GM21515 (cell line): ENCODE measurements around the gene LCMT1.
"Not testable (repeated sequence)": the region's sequence is repeated elsewhere in the genome, so short reads cannot be mapped to it uniquely, and the experiment has no call there.

Source experiments
- ATAC-seq: cut with Tn5 transposase; IDR thresholded peaks from one replicate; pipeline ENCODE4 v1.9.1; 2021; ENCODE audit not compliant: unreplicated experiment

Gene LCMT1

GRCh38 chr16:25141648-25142047 is 30.1 kb downstream of the LCMT1 start:
- ATAC-seq, result no peak

DNA sequence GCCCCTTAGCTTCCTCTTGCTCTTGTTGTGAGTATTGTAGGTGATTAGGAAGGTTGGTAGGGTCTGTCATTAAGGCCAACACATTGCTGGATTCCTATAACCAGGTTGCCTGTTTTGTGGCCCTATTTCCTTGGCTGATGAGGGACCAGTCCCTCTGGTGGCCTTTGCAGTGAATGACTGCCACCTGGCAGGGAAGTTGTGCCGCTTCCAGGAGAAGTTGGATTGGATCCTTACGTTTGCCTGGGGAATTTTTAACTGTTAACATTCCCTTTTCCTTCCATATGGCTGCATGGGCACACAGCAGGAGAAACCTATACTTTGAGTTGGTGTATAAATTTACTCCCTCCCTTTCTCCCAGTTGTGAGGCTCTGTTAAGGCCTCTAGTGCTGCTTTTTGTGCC is 32.4 kb downstream of the LCMT1 start:
- ATAC-seq, result no peak

- no peak for ATAC-seq
These were observed 37.1 kb downstream of the LCMT1 start for GRCh38 chr16:25148568-25149215.

DNA sequence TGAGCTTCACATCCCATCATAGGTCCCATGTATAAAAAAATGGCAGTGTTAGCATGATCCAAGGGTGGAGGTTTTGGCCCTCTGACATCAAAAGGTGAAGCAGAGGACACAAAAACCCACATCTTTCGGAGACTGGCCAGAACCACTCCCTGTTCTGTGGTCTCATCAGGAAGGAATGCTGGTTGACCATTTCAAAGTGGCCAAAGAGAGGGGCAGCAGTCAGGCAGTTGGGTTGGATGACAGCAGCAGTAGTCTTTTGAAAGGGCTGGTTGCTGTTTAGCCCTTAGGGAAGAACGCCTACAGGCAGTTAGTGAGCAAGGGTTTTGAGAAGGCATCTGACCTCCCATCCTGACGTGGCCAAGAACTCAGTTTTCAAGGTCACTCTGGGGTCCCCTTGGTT is 40.5 kb downstream of the LCMT1 start:
- no peak for ATAC-seq

GRCh38 chr16:25155553-25156460 is 44.3 kb downstream of the LCMT1 start:
- no peak for ATAC-seq

GRCh38 chr16:25157271-25157875 is 45.8 kb downstream of the LCMT1 start:
- ATAC-seq, result no peak

- ATAC-seq, result no peak
These were observed 46.9 kb downstream of the LCMT1 start for GRCh38 chr16:25158401-25158800.

DNA sequence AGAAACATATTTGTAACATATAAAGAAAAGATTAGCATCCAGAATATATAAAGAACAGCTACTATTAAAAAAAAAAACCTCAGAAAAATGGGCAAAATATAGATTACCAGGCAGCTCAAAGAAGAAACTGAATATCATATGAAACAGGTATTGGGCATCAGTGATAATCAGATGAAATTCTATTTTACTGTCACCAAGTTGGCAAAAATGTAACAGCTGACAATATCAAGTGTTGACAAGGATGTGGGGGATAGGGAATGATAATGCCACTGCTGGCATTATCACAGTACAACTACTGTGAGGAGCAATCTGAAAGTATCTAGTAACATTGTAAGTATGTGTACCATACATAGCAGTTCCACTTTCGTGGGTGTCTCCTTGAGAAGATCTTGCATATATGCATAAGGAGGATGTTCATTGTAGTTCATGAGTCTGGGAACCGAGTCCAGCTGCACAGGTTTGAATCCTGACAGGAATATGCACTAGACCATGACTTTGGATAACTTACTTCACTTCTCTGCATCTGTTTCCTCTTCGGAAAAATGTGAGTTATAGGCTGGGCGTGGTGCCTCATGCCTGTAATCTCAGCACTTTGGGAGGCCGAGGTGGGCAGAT is 50.3 kb downstream of the LCMT1 start:
- no peak for ATAC-seq

DNA sequence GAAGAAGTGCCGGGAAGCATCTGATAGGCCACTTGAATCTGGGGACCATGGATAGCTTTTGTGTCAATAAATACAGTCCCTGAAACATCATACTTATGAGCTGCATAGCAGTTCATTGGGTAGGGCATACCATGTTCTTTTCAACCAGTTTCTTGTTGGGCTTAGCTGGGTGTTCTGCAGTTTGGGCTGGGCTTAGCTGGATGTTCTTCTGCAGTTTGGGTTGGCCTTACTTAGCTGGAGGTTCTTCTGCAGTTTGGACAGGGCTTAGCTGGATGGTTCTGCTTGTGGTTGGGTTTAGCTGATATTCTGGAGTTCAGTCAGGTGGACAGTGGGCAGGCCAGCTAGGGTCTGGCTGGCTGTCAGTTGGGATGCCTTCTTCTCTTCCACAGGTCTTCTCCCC is 52.1 kb downstream of the LCMT1 start:
- ATAC-seq, result no peak

GRCh38 chr16:25165284-25165683 is 53.7 kb downstream of the LCMT1 start:
- ATAC-seq, result no peak

- ATAC-seq, result not testable (repeated sequence)
These were observed 56.4 kb downstream of the LCMT1 start for GRCh38 chr16:25167920-25168319.

DNA sequence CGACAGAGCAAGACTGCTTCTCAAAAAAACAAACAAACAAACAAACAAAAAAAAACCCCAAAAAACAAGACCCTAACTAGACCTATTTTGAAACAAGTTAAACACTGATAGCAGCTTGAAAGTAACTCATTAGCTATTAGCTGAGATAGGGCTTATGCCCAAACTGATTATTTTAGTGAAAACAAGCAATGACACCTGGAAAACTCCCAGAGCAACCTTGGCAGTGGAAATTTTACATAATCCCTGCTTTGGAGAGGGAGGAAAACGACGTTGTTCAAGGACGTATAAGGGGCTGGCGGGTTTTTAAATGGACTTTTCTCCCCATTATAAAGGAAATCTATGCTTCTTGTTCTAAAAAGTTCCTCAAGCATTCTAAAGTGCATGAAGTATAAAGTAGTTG is 59.8 kb downstream of the LCMT1 start:
- ATAC-seq, result no peak

DNA sequence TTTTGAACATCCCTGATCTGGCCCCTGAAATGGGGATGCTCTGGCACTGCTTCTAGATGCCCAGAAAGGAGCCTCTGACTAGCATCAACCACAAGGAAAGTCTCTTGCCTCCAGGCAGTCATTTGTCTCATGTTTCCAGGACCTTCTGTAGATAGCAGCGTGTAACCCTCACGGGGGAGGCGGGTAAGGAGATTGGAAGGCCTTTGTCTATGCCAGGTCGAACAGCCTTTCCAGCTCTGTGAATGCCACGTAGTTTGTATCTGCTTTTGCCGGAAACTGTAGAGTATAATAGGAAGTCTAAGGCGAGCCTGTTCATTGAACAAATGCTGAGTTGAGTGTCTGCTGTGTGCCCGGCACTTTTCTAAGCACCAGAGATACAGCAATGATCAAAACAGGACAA is 61.3 kb downstream of the LCMT1 start:
- ATAC-seq, result no peak

DNA sequence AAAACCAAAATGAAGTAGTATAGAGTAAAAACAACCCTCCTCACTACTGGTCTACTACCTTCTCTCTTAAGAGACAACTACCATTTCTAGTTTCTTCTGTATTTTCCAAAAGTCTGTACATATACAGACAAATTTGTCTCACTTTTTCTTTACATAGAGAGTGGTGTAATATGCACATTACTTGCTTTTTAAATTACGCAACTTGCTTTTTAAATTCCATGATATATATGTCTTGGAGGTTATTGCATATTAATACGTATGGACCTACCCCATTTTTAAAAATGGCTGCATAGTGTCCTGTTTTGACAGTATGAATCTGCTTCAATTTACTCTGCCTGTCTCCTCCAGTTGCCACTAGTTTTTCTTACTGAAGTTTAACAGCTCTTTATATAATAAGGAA is 62.7 kb downstream of the LCMT1 start:
- no peak for ATAC-seq

DNA sequence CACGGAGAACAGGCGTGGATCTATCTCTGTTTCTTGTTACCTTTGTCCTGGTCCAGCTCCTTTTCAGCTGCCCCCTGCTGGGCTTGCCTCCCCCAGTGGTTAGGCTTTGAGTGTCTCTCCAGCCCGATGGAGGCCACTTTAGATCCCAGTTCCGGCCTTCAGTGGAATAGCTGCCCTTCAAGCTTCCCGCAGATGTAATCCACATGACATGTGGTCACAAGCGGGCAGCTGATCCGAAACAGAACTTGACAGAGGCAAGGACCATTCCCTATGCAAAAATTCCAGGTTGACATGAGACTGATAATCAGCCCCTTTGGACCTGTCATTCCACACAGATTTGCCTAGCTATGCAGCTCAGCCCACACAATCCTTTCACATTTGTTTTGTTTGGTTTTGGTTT is 64.6 kb downstream of the LCMT1 start:
- no peak for ATAC-seq

GRCh38 chr16:25177512-25177830 is 65.9 kb downstream of the LCMT1 start:
- ATAC-seq, result no peak

DNA sequence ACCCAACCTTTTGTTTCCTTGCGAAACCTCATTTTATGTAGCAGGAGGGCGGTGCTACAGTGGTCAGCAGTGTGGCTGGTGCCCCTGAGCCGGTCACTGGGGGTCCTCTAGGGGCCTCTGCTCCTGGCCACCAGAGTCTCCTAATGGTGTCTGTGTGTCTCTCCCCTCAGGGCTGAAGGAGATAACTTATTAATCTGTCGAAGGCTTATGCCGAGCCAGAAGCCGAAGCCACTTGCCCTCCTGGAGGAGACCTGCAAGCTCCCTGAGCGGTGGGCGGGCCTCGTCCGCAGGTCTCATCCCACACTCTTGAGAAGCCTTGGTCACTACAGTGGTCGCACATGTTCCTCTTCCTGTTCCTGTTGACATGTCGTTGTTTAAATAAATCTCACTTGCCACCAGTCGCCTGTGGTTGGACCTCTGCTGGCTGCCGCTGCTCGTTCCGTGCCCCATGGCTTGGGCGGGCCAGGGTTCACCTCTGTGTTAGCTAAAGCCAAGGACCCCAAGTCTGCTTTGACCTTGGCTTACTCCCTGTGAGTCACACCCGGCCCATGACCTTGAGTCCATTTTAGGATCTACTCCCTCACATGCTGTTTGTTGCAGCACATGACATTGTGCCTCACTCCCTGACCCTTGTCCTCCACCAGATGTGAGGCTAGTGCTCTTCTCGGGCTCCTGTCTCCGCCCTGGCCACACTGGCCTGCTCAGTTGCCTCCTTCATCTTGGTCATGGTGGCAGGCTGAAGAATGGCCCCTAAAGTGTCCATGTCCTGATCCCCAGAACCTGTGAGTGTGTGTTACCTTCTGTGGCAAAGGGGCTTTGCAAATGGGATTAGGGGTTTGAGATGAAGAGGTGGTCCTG is 66.5 kb downstream of the LCMT1 start:
- no peak for ATAC-seq

DNA sequence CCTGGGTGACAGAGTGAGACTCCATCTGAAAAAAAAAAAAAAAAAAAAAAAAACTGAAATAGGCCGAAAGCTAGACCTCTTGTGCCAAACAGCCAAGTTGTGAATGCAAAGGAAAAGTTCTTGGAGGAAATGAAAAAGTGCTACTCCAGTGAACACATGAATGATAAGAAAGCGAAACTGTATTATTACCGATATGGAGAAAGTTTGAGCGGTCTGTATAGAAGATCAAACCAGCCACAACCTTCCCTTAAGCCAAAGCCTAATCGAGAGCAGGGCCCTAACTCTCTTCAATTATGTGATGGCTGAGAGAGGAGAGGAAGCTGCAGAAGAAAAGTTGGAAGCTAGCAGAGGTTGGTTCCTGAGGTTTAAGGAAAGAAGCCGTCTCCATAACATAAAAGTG is 69.7 kb downstream of the LCMT1 start:
- not testable (repeated sequence) for ATAC-seq

- ATAC-seq, result no peak
These were observed 73.2 kb downstream of the LCMT1 start for GRCh38 chr16:25184771-25185170.

- ATAC-seq, result no peak
These were observed 75.9 kb downstream of the LCMT1 start for GRCh38 chr16:25187491-25187795.

DNA sequence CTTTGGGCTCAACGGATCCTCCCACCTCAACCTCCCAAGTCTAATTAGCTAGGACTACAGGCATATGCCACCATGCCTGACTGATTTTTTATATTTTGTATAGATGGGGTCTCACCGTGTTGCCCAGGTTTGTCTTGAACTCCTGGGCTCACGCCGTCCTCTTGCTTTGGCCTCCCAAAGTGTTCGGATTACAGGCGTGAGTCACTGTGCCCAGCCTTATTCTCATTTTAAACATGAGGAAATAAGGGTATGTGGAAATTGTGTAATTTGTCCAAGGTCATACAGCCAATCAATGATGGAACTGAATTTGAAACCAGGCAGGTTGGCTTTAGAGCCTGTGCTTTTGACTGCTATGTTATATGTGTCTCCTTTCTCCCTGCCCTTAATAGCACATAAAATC is 77.8 kb downstream of the LCMT1 start:
- ATAC-seq, result no peak
